Measurements from ENCODE around the gene NT5E.

The NT5E gene

GRCh38 chr6:85473748-85474147 lies 23.9 kb downstream of the NT5E start:
- DNase-seq (ENCODE audit: low spot score) = no peak
- no peak for TF ChIP-seq CTCF (IDR thresholded peaks at IDR 0.05)
- Histone ChIP-seq H3K27ac (no peak overlapping the region), H3K4me3 (no peak overlapping the region)

- no peak overlapping the region for H3K4me3 ChIP-seq
- H3K27ac ChIP-seq = no peak overlapping the region
- DNase-seq (ENCODE audit: low spot score) = no peak
- TF ChIP-seq CTCF (IDR thresholded peaks at IDR 0.05) = no peak
Observed at GRCh38 chr6:85476532-85476931, 26.6 kb downstream of the NT5E start.

- no peak for DNase-seq (ENCODE audit: low spot score)
- Histone ChIP-seq H3K27ac (no peak overlapping the region), H3K4me3 (no peak overlapping the region)
- no peak for TF ChIP-seq CTCF (IDR thresholded peaks at IDR 0.05)
Observed at GRCh38 chr6:85479208-85479607, 29.3 kb downstream of the NT5E start.

- no peak for TF ChIP-seq CTCF (IDR thresholded peaks at IDR 0.05)
- peak overlapping the region; percentile 47 for H3K4me3 ChIP-seq
- H3K27ac ChIP-seq = peak overlapping the region in 1 of 2 donors; percentile 58
- no peak for DNase-seq (ENCODE audit: low spot score)
Observed at GRCh38 chr6:85482206-85482904, 32.5 kb downstream of the NT5E start.

- peak; percentile 99 for TF ChIP-seq CTCF (IDR thresholded peaks at IDR 0.05)
- peak; percentile 91 for DNase-seq (ENCODE audit: low spot score)
- Histone ChIP-seq H3K27ac (peak overlapping the region in 1 of 2 donors; percentile 58), H3K4me3 (peak overlapping the region; percentile 47)
Observed at GRCh38 chr6:85482905-85483700, 33.2 kb downstream of the NT5E start.

GRCh38 chr6:85483846-85484245 lies 34.0 kb downstream of the NT5E start:
- DNase-seq (ENCODE audit: low spot score) = no peak
- H3K27ac ChIP-seq = no peak overlapping the region

More at GRCh38 chr6:85483846-85484245, 34.0 kb downstream of the NT5E start:
- no peak overlapping the region for H3K4me3 ChIP-seq
- no peak for TF ChIP-seq CTCF (IDR thresholded peaks at IDR 0.05)
